Mammary epithelial cell (primary cell): ENCODE data around the gene ZFR2.
"Not testable (repeated sequence)": the region's sequence is repeated elsewhere in the genome, so short reads cannot be mapped to it uniquely, and the experiment has no call there.

Experiments used
- EZH2 ChIP-seq: IDR thresholded peaks from 2 replicates; pipeline ENCODE4 v1.6.1; 2012; ENCODE audit warnings: low read length, inconsistent platforms, borderline replicate concordance
- TF ChIP-seq, protein P1 (sequence below), 2 donors: IDR thresholded peaks in 1 of 2; conservative IDR thresholded peaks in 1 of 2; 2 replicates each; pipeline ENCODE4 v1.5.1; 2011 to 2012; ENCODE audit warnings: inconsistent platforms in 2 of 2, low read length in 2 of 2, mild to moderate bottlenecking in 2 of 2, control low read depth in 1 of 2, low read depth in 1 of 2; ENCODE audit not compliant: insufficient read depth in 1 of 2; ENCODE audit errors: extremely low read depth in 1 of 2

DNA sequence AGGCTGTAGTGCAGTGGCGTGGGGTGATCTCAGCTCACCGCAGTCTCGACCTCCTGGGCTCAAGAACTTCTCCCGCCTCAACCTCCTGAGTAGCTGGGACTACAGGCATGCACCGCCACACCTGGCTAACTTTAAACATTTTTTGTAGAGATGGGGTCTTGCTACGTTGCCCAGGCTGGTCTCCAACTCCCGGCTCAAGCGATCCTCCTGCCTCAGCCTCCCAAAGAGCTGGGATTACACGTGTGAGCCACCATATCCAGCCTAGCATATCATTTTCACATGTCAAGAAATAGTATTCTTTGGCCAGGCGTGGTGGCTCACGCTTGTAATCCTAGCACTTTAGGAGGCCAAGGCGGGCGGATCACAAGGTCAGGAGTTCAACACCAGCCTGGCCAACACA, 110.5 kb downstream of the ZFR2 start:
- TF ChIP-seq EZH2, result not testable (repeated sequence)
- TF ChIP-seq, protein P1, sequence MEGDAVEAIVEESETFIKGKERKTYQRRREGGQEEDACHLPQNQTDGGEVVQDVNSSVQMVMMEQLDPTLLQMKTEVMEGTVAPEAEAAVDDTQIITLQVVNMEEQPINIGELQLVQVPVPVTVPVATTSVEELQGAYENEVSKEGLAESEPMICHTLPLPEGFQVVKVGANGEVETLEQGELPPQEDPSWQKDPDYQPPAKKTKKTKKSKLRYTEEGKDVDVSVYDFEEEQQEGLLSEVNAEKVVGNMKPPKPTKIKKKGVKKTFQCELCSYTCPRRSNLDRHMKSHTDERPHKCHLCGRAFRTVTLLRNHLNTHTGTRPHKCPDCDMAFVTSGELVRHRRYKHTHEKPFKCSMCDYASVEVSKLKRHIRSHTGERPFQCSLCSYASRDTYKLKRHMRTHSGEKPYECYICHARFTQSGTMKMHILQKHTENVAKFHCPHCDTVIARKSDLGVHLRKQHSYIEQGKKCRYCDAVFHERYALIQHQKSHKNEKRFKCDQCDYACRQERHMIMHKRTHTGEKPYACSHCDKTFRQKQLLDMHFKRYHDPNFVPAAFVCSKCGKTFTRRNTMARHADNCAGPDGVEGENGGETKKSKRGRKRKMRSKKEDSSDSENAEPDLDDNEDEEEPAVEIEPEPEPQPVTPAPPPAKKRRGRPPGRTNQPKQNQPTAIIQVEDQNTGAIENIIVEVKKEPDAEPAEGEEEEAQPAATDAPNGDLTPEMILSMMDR (conservative IDR thresholded peaks at IDR 0.05 in 1 of 2, IDR thresholded peaks at IDR 0.05 in 1 of 2; ENCODE audit: extremely low read depth in 1 of 2, insufficient read depth in 1 of 2, low read depth in 1 of 2, low read length in 2 of 2), result not testable (repeated sequence)
